OCI-LY3 (cell line): Measurements from ENCODE around the gene FSHB.

Experiments used
- H2AFZ ChIP-seq: fragments of 200-600, 300-600 bp; shearing (Covaris generic); 2 replicates; pipeline ENCODE4 v1.6.0; 2014; ENCODE audit warnings: antibody characterized with exemption, low read depth, low read length
- H3K27ac ChIP-seq: fragments of 200-600, 300-600 bp; sonication (generic); 2 replicates; pipeline ENCODE4 v1.5.1; 2014; ENCODE audit warnings: mild to moderate bottlenecking, low read length, moderate library complexity, mixed read lengths
- H3K27me3 ChIP-seq: fragments of 200-600, 300-600 bp; sonication (generic); 2 replicates; pipeline ENCODE4 v1.6.1; 2014; ENCODE audit warnings: low read depth, low read length, mixed read lengths
- H3K36me3 ChIP-seq: fragments of 200-600, 300-600 bp; sonication (generic); replicated peaks from 2 replicates; pipeline ENCODE3; 2014; ENCODE audit warnings: low read depth, low read length, mixed read lengths
- H3K4me1 ChIP-seq: fragments of 300-600, 200-600 bp; sonication (generic); 2 replicates; pipeline ENCODE4 v1.6.1; 2014; ENCODE audit warnings: low read length, mixed read lengths
- H3K4me2 ChIP-seq: fragments of 200-600, 300-600 bp; sonication (generic); 2 replicates; pipeline ENCODE4 v1.6.1; 2014; ENCODE audit warnings: low read length, mixed read lengths
- H3K4me3 ChIP-seq: fragments of 300-600, 200-600 bp; sonication (generic); 2 replicates; pipeline ENCODE4 v1.5.1; 2014; ENCODE audit warnings: antibody characterized with exemption, mild to moderate bottlenecking, low read length, moderate library complexity
- H3K79me2 ChIP-seq: fragments of 300-600, 200-600 bp; shearing (Covaris generic); 2 replicates; pipeline ENCODE4 v1.6.1; 2014; ENCODE audit warnings: mild to moderate bottlenecking, low read length, mixed read lengths
- H3K9ac ChIP-seq: fragments of 300-600, 200-600 bp; shearing (Covaris generic); 2 replicates; pipeline ENCODE4 v1.6.0; 2014; ENCODE audit warnings: mild to moderate bottlenecking, low read length, moderate library complexity
- H3K9me3 ChIP-seq: fragments of 200-600, 300-600 bp; shearing (Covaris generic); 2 replicates; pipeline ENCODE4 v1.6.1; 2014; ENCODE audit warnings: low read length, mixed read lengths; ENCODE audit not compliant: insufficient read depth
- H4K20me1 ChIP-seq: fragments of 200-600, 300-600 bp; sonication (generic); 2 replicates; pipeline ENCODE4 v1.6.1; 2016; ENCODE audit warnings: low read length, mixed read lengths; ENCODE audit not compliant: insufficient read depth
- CTCF ChIP-seq: fragments of 200-600, 300-600 bp; sonication (generic); IDR thresholded peaks from 2 replicates; pipeline ENCODE4 v1.5.1; 2014; ENCODE audit warnings: antibody characterized with exemption, low read length, low read depth
- EZH2phosphoT487 ChIP-seq: fragments of 200-600 bp; shearing (Covaris generic); IDR thresholded peaks from 2 replicates; pipeline ENCODE4 v1.6.1; 2018; ENCODE audit warnings: antibody characterized with exemption, mixed run types, low read depth

The FSHB gene

GRCh38 chr11:30230714-30231113 is at the start of gene FSHB:
FSHB (plus strand) TSS chr11:30231014; CDS start chr11:30231903, 889 bp downstream.
- Histone ChIP-seq H3K4me2 (no peak within 1 kb of the TSS), H2AFZ (no peak within 1 kb of the TSS), H3K36me3 (no peaks in the 10 kb centered on the region), H4K20me1 (no peaks in the 10 kb centered on the region), H3K27me3 (no peaks in the 10 kb centered on the region), H3K79me2 (no peaks in the 10 kb centered on the region), H3K27ac (no peak within 1 kb of the TSS), H3K4me1 (no peaks in the 10 kb centered on the region), H3K9me3 (no peaks in the 10 kb centered on the region), H3K4me3 (no peak within 1 kb of the TSS), H3K9ac (no peak within 1 kb of the TSS)
- TF ChIP-seq CTCF (no peak), EZH2phosphoT487 (no peak)

- Histone ChIP-seq H3K4me2 (no peak overlapping the region), H3K27me3 (no peaks in the 10 kb centered on the region), H3K36me3 (no peaks in the 10 kb centered on the region), H3K9me3 (no peaks in the 10 kb centered on the region; the same call in 1 of the 2 replicates), H2AFZ (no peak overlapping the region), H3K4me3 (no peak overlapping the region), H3K4me1 (no peaks in the 10 kb centered on the region), H3K9ac (no peak overlapping the region), H3K27ac (no peak overlapping the region), H4K20me1 (no peaks in the 10 kb centered on the region), H3K79me2 (no peaks in the 10 kb centered on the region)
- TF ChIP-seq EZH2phosphoT487 (no peak), CTCF (no peak)
Measured at GRCh38 chr11:30186748-30187147, 44.1 kb upstream of the FSHB start.

GRCh38 chr11:30192620-30193019 is 38.2 kb upstream of the FSHB start:
- no peaks in the 10 kb centered on the region for H3K36me3 ChIP-seq
- H4K20me1 ChIP-seq = no peaks in the 10 kb centered on the region
- no peak overlapping the region for H3K9ac ChIP-seq
- H3K4me3 ChIP-seq = no peak overlapping the region
- H3K9me3 ChIP-seq = no peaks in the 10 kb centered on the region
- no peaks in the 10 kb centered on the region for H3K27me3 ChIP-seq
- no peak for TF ChIP-seq EZH2phosphoT487
- H3K4me2 ChIP-seq = no peak overlapping the region
- no peaks in the 10 kb centered on the region for H3K79me2 ChIP-seq
- no peak overlapping the region for H3K27ac ChIP-seq
- no peaks in the 10 kb centered on the region for H3K4me1 ChIP-seq
- no peak overlapping the region for H2AFZ ChIP-seq

GRCh38 chr11:30196400-30197206 is 34.2 kb upstream of the FSHB start:
- Histone ChIP-seq H3K36me3 (no peaks in the 10 kb centered on the region), H3K27me3 (no peaks in the 10 kb centered on the region), H3K27ac (no peak overlapping the region), H3K9ac (no peak overlapping the region), H2AFZ (no peak overlapping the region), H3K9me3 (no peaks in the 10 kb centered on the region), H3K4me3 (no peak overlapping the region), H3K79me2 (no peaks in the 10 kb centered on the region), H3K4me1 (no peaks in the 10 kb centered on the region), H4K20me1 (no peaks in the 10 kb centered on the region), H3K4me2 (no peak overlapping the region)
- TF ChIP-seq CTCF (peak; percentile 84), EZH2phosphoT487 (no peak)
